HG03575 (cell line): ENCODE results near the gene ZYX.
"Not testable (repeated sequence)": the region's sequence is repeated elsewhere in the genome, so short reads cannot be mapped to it uniquely, and the experiment has no call there.

Experiments used
- ATAC-seq: cut with Tn5 transposase; IDR thresholded peaks from one replicate; pipeline ENCODE4 v1.9.1; 2021; ENCODE audit not compliant: unreplicated experiment, insufficient number of reproducible peaks, low FRiP score; ENCODE audit errors: extremely low read depth

ZYX gene

GRCh38 chr7:143410521-143411004 lies 29.4 kb downstream of the ZYX start:
- ATAC-seq = no peak

- no peak for ATAC-seq
These were observed 31.0 kb downstream of the ZYX start for GRCh38 chr7:143411976-143412708.

- ATAC-seq = no peak
These were observed 32.0 kb downstream of the ZYX start for GRCh38 chr7:143413123-143413522.

GRCh38 chr7:143415209-143415608 lies 34.1 kb downstream of the ZYX start:
- not testable (repeated sequence) for ATAC-seq

- no peak for ATAC-seq
These were observed 34.7 kb downstream of the ZYX start for GRCh38 chr7:143415742-143416397.

GRCh38 chr7:143416565-143417149 lies 35.5 kb downstream of the ZYX start:
- no peak for ATAC-seq

GRCh38 chr7:143417734-143418383 lies 36.7 kb downstream of the ZYX start:
- no peak for ATAC-seq

GRCh38 chr7:143418681-143419458 lies 37.7 kb downstream of the ZYX start:
- no peak for ATAC-seq

GRCh38 chr7:143419880-143420279 lies 38.7 kb downstream of the ZYX start:
- ATAC-seq = no peak

GRCh38 chr7:143420624-143421023 lies 39.5 kb downstream of the ZYX start:
- not testable (repeated sequence) for ATAC-seq

GRCh38 chr7:143422033-143422432 lies 40.9 kb downstream of the ZYX start:
- ATAC-seq = no peak

- ATAC-seq = not testable (repeated sequence)
These were observed 43.3 kb downstream of the ZYX start for GRCh38 chr7:143424476-143424875.

GRCh38 chr7:143426479-143427142 lies 45.5 kb downstream of the ZYX start:
- no peak for ATAC-seq

GRCh38 chr7:143429770-143430698 lies 48.9 kb downstream of the ZYX start:
- no peak for ATAC-seq

GRCh38 chr7:143431109-143431508 lies 50.0 kb downstream of the ZYX start:
- no peak for ATAC-seq

GRCh38 chr7:143433759-143434158 lies 52.6 kb downstream of the ZYX start:
- no peak for ATAC-seq

GRCh38 chr7:143434660-143435059 lies 53.5 kb downstream of the ZYX start:
- ATAC-seq = no peak
